Sigmoid colon (tissue), 3 donors: ENCODE measurements around the gene MACROD2.

Experiments used
- CTCF ChIP-seq, 4 experiments: fragments of 450-650 bp in 3 of 4; fragments of 200-600 bp in 1 of 4; IDR thresholded peaks; one replicate each; pipeline ENCODE4 v1.5.1; 2016 to 2019; ENCODE audit warnings: antibody characterized with exemption in 4 of 4, mild to moderate bottlenecking in 3 of 4, moderate library complexity in 2 of 4
- POLR2A ChIP-seq, 2 donors: fragments of 450-650 bp; IDR thresholded peaks; one replicate each; pipeline ENCODE4 v1.6.1; 2016; ENCODE audit warnings: antibody characterized with exemption in 2 of 2, mild to moderate bottlenecking in 2 of 2, moderate library complexity in 2 of 2

- no peak for TF ChIP-seq POLR2A (IDR thresholded peaks at IDR 0.05)
- TF ChIP-seq CTCF (IDR thresholded peaks at IDR 0.05), result no peak
Measured at GRCh38 chr20:15214051-15214450, 1218.7 kb downstream of the MACROD2 start.
